GM12873 (cell line): Measurements from ENCODE around the gene EPHB3.

Experiments used
- TF ChIP-seq, protein P1 (sequence below): IDR thresholded peaks from 2 replicates; pipeline ENCODE4 v1.5.1; 2012; ENCODE audit warnings: low read depth, mild to moderate bottlenecking, moderate library complexity, low read length, control low read depth; ENCODE audit not compliant: insufficient read depth; ENCODE audit errors: missing control alignments

Gene EPHB3

GRCh38 chr3:184554461-184554860 is 7.1 kb upstream of the EPHB3 start:
- TF ChIP-seq, protein P1, sequence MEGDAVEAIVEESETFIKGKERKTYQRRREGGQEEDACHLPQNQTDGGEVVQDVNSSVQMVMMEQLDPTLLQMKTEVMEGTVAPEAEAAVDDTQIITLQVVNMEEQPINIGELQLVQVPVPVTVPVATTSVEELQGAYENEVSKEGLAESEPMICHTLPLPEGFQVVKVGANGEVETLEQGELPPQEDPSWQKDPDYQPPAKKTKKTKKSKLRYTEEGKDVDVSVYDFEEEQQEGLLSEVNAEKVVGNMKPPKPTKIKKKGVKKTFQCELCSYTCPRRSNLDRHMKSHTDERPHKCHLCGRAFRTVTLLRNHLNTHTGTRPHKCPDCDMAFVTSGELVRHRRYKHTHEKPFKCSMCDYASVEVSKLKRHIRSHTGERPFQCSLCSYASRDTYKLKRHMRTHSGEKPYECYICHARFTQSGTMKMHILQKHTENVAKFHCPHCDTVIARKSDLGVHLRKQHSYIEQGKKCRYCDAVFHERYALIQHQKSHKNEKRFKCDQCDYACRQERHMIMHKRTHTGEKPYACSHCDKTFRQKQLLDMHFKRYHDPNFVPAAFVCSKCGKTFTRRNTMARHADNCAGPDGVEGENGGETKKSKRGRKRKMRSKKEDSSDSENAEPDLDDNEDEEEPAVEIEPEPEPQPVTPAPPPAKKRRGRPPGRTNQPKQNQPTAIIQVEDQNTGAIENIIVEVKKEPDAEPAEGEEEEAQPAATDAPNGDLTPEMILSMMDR, result no peak

DNA sequence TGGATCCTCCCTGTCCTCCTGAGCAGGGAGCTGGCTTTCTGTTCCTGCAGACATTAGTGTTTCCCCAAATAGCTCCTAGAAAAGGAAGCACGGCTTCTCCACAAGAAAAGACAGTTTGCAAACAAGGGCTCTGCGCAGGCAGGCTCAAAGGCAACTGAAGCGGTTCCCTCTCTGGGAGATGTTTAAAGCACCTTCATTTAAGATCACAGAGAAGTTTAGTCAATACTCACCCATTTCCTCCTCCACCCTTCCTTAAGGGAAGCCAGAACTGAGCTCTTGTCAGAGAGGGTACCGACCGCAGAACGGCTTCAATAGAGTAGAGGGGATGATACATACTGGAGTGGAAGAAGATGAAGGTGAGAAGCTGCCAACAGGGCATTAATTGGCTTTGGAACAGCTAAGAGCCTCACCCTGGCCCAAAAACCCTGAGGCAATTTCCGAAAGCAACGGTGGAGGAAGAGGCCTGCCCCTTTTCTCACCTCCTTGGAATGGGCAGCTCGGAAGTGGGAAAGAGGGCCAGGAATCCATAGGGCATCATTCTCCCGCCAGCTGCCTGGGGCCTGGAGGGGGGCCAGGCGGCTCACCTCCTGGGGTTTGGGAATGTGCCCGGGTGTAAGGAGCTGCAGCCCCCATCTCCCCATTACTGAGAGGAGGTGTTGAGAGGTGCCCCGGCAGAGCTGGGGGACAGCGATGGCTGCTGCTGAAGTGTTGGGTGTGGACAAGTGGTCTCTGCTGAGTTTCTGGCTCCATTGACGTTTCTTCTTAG is 4.8 kb upstream of the EPHB3 start:
- TF ChIP-seq, protein P1, result no peak

DNA sequence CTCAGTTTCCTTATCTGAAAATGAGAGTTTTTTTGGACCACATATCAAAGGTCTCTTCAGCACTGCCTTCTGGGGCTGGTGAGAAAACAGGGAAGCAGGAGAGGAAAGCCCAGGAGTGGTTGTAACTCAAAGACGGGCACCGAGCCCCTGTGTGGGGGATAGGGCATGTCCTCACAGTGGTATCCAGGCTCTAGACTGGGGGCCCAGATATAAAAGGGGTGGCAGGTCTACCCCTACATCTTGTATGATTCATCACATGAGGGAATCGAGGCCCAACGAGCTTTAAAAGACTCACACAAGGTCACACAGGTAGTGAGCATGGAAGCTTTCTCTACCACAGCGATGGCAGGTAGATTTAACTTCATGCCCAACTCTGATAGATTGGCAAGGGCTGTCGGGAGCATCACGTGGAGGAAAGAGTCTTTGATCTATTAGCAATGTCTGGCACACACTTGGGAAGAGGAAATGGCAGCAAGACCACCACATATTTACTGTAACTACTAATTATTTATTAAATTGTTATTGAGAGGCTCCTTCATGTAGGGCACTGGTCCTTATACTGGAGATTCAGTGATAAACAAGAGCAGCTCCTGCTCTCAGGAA is 4.1 kb upstream of the EPHB3 start:
- TF ChIP-seq, protein P1, result no peak

- TF ChIP-seq, protein P1, result no peak
Measured at GRCh38 chr3:184558726-184559125, 2.9 kb upstream of the EPHB3 start.

- TF ChIP-seq, protein P1, result no peak
Measured at GRCh38 chr3:184559336-184559735, 2.2 kb upstream of the EPHB3 start.

DNA sequence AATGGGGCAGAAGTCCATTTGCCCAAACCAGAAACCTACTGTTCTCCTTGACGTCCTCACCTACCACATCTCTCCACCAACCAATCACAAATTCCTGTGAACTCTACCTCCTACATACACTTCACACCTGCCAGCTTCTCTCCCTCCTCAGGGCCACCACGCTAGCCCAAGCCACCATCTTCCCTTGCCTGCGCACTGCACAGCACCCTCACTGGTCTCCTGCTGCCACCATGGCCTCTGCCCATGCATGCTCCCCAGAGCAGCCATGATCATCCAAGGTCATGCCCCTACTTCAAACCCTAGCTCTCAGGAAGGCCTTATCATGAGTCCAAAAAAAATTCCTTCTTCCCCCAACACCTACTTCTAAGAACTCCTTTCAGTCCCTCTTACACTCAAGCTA is 1.1 kb upstream of the EPHB3 start:
- TF ChIP-seq, protein P1, result no peak

DNA sequence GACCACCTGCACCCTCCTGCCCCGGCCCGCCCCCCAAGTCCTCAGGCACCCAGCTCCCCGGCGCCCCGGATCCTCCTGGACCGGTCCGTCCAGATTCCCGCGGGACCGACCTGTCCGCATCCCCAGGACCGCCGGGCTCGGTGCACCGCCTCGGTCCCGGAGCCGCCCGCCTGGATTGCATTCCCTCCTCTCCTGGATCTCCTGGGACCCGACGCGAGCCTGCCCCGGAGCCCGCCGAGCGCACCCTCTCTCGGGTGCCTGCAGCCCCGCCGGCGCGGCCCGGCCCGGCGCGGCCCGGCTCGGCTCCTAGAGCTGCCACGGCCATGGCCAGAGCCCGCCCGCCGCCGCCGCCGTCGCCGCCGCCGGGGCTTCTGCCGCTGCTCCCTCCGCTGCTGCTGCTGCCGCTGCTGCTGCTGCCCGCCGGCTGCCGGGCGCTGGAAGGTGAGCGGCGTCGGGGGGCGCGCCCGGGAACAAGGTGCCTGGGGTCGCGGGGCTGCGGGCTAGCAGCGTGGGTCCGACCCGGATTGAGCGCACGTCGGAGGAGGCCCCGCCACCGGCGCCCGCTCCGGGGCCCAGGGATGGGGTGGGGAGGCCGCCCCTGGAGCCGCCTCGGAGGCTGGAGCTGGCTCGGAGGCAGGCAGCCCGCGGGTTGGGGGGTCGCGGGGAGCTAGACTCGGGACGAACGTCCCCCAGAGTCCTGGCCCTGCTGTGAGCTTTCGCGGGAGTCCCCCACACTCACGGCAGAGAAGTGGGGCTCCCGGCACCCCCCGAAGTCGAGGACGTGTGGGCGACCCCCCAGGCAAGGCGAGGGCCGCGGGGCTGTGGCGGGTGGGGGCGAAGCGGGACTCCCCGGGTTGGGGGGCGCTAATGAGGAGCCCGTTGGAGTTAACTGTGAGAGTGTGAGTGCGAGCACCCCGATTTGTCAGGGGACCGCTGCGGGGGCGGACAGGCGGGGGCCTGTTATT is 610 bp downstream of the EPHB3 start:
- TF ChIP-seq, protein P1, result no peak
